Transverse colon (tissue), 4 donors: ENCODE results near the gene DUSP21.

Experiments used
- CTCF ChIP-seq, 5 experiments: fragments of 200-600 bp in 3 of 5; fragments of 450-650 bp in 2 of 5; sonication (generic) in 3 of 5; IDR thresholded peaks; 1 replicate in 2 of 5; 2 replicates in 3 of 5; pipeline ENCODE4 v1.5.1; 2016 to 2017; ENCODE audit warnings: antibody characterized with exemption in 5 of 5, inconsistent platforms in 3 of 5, mild to moderate bottlenecking in 2 of 5, moderate library complexity in 1 of 5
- EP300 ChIP-seq: sonication (generic); formaldehyde crosslinking; IDR thresholded peaks from one replicate; pipeline ENCODE4 v1.6.1; 2017; ENCODE audit warnings: antibody characterized with exemption, low read depth
- POLR2A ChIP-seq: fragments of 450-650 bp; IDR thresholded peaks from one replicate; pipeline ENCODE4 v1.6.1; 2016; ENCODE audit warnings: antibody characterized with exemption, mild to moderate bottlenecking, moderate library complexity
- POLR2AphosphoS5 ChIP-seq, 3 donors: sonication (generic); formaldehyde crosslinking; IDR thresholded peaks; one replicate each; pipeline ENCODE4 v1.6.1; 2016; ENCODE audit warnings: antibody characterized with exemption in 3 of 3

DNA sequence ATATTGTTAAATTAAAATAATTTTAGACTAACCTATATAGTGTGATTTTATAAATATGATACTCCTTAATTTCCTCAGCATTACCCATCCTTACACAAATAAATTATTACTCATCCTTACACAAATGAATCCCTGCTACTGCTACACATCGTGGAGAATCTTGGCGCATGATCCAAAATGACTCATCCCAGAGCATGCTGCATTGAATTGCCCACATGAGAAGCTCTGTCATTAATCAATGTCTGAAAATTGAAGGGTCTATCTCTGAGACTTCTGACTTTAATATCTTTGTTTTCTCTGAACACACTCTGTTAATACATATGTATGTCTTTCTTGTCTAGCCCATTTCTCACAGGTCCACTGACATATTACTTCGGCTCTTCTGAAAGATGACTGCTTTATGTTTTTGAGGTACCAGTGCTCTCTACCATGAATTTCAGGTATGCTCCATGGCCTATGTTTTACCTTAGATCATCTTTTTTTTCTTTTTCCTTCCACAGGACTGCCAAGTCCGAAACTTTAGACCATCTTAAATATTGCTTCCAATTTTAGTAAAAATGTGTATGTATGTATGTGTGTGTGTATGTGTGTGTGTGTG is 15.7 kb upstream of the DUSP21 start:
- no peak for TF ChIP-seq CTCF (IDR thresholded peaks at IDR 0.05)
- no peak for TF ChIP-seq EP300
- no peak for TF ChIP-seq POLR2AphosphoS5 (IDR thresholded peaks at IDR 0.05)
- TF ChIP-seq POLR2A: no peak
